GM18867 (cell line): ENCODE data around the gene PPP1R9A.
"Not testable (repeated sequence)": the region's sequence is repeated elsewhere in the genome, so short reads cannot be mapped to it uniquely, and the experiment has no call there.

ENCODE experiments used
- ATAC-seq: cut with Tn5 transposase; IDR thresholded peaks from one replicate; pipeline ENCODE4 v1.9.1; 2021; ENCODE audit warnings: mild to moderate bottlenecking, moderate library complexity; ENCODE audit not compliant: unreplicated experiment

Gene PPP1R9A

GRCh38 chr7:94972296-94972695 is 64.9 kb downstream of the PPP1R9A start:
- no peak for ATAC-seq

- ATAC-seq, result no peak
Measured at GRCh38 chr7:94973844-94974243, 66.5 kb downstream of the PPP1R9A start.

- no peak for ATAC-seq
Measured at GRCh38 chr7:94974423-94974822, 67.0 kb downstream of the PPP1R9A start.

- no peak for ATAC-seq
Measured at GRCh38 chr7:94975336-94975735, 67.9 kb downstream of the PPP1R9A start.

- no peak for ATAC-seq
Measured at GRCh38 chr7:94980418-94981142, 73.2 kb downstream of the PPP1R9A start.

- ATAC-seq, result no peak
Measured at GRCh38 chr7:94995921-94996320, 88.5 kb downstream of the PPP1R9A start.

GRCh38 chr7:94996369-94996768 is 89.0 kb downstream of the PPP1R9A start:
- no peak for ATAC-seq

- ATAC-seq, result no peak
Measured at GRCh38 chr7:94997547-94997946, 90.2 kb downstream of the PPP1R9A start.

- ATAC-seq, result no peak
Measured at GRCh38 chr7:94998266-94999068, 91.1 kb downstream of the PPP1R9A start.

- ATAC-seq, result no peak
Measured at GRCh38 chr7:94999069-94999351, 91.6 kb downstream of the PPP1R9A start.

GRCh38 chr7:94999601-95000000 is 92.2 kb downstream of the PPP1R9A start:
- ATAC-seq, result not testable (repeated sequence)

- ATAC-seq, result no peak
Measured at GRCh38 chr7:95001258-95001657, 93.9 kb downstream of the PPP1R9A start.

- ATAC-seq, result no peak
Measured at GRCh38 chr7:95001815-95002561, 94.6 kb downstream of the PPP1R9A start.

- ATAC-seq, result no peak
Measured at GRCh38 chr7:95002775-95003174, 95.4 kb downstream of the PPP1R9A start.

GRCh38 chr7:95004618-95005247 is 97.3 kb downstream of the PPP1R9A start:
- ATAC-seq, result no peak

- no peak for ATAC-seq
Measured at GRCh38 chr7:95006010-95006409, 98.6 kb downstream of the PPP1R9A start.

GRCh38 chr7:95008773-95009172 is 101.4 kb downstream of the PPP1R9A start:
- not testable (repeated sequence) for ATAC-seq

- no peak for ATAC-seq
Measured at GRCh38 chr7:95011146-95011928, 103.9 kb downstream of the PPP1R9A start.

GRCh38 chr7:95011995-95012394 is 104.6 kb downstream of the PPP1R9A start:
- no peak for ATAC-seq

- no peak for ATAC-seq
Measured at GRCh38 chr7:95018021-95018420, 110.6 kb downstream of the PPP1R9A start.

GRCh38 chr7:95026018-95026417 is 118.6 kb downstream of the PPP1R9A start:
- no peak for ATAC-seq
